Measurements from ENCODE around the gene MRPL27. TPM values are rescaled to one million over a fixed set of nuclear protein-coding genes. Genes with fewer than 3 reads are reported as not detected.

The MRPL27 gene
- polyA plus RNA-seq, 1 donor from 2014 or later = 118 TPM

DNA sequence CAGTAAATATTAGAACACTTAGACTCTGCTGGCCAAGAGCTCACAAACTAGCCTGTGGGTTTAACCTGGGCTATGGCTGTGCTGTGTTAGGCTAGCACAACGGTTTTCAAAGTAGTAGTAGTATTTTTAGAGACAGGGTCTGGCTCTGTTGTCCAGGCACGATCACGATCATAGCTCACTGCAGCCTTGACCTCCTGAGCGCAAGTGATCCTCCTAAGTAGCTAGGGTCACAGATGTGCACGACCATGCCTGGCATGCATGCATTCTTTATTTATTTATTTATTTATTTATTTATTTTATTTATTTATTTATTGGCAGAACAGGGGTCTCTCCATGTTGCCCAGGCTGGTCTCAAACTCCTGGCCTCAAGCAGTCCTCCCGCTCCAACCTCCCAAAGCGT is 10.3 kb downstream of the MRPL27 start:
- Histone ChIP-seq H3K27ac (ENCODE audit: low read length) (no peak overlapping the region), H3K36me3 (ENCODE audit: insufficient read depth, low read length) (no peaks in the 10 kb centered on the region)

DNA sequence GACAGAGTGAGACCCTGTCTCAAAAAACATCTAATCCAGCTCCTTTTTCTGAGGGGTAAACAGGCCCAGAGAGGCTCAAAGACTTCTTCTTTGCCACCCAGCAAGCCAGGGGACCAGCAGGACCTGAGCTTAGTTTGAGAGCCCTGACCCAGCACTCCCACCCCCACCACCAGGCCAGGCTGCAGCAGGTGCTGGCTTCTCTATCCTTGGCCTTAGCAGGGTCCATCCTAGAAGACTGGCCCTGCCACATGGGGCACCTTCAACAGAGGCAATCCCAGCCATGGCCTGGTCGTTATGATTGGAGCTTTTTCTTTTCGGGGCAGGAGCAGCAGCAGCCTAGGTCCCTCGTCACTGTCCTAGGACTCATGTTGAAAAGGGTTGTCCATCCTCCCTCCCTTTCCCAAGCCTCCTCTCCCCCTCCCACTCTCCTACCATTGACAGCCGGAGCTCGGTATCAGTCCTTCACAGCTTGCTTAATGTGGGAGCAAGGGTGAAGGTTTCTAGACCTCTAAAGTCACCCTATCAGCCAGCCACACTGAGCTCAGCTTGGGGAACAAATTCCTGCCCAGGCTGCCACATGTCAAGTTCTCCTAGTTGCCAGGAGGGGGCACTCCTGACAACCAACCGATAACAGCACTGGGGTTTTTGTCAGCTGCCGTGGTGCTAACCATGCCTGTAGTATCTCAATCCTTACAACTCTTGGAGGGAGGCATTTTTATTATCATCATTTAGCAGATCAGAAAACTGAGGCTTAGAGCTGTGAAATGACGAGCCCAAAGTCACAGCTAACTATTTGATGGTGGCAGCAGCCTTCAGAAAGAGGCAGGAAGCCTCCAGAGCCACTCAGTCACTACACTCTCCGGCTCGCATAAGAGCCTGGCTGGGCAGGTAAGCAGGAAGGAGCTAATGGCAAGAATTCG is 11.2 kb downstream of the MRPL27 start:
- Histone ChIP-seq H3K9me3 (ENCODE audit: low read length) (no peaks in the 10 kb centered on the region), H3K9me2 (ENCODE audit: insufficient read depth, low read length) (no peaks in the 10 kb centered on the region), H3K27ac (ENCODE audit: low read length) (no peak overlapping the region), H4K20me1 (ENCODE audit: insufficient read depth) (no peaks in the 10 kb centered on the region), H3K4me3 (ENCODE audit: low read length) (no peak overlapping the region), H3K9ac (ENCODE audit: low read length) (no peak overlapping the region), H3K27me3 (ENCODE audit: insufficient read depth, low read depth, low read length) (no peaks in the 10 kb centered on the region), H2AFZ (ENCODE audit: low read depth, low read length) (no peak overlapping the region), H3K4me2 (ENCODE audit: low read length) (no peak overlapping the region), H3K79me2 (replicated peaks; ENCODE audit: insufficient read depth, low read length) (no peaks in the 10 kb centered on the region), H3K36me3 (ENCODE audit: insufficient read depth, low read length) (no peaks in the 10 kb centered on the region), H3F3A (ENCODE audit: insufficient read depth, low read length, poor library complexity, severe bottlenecking) (no peaks in the 10 kb centered on the region)
- TF ChIP-seq, protein P1, sequence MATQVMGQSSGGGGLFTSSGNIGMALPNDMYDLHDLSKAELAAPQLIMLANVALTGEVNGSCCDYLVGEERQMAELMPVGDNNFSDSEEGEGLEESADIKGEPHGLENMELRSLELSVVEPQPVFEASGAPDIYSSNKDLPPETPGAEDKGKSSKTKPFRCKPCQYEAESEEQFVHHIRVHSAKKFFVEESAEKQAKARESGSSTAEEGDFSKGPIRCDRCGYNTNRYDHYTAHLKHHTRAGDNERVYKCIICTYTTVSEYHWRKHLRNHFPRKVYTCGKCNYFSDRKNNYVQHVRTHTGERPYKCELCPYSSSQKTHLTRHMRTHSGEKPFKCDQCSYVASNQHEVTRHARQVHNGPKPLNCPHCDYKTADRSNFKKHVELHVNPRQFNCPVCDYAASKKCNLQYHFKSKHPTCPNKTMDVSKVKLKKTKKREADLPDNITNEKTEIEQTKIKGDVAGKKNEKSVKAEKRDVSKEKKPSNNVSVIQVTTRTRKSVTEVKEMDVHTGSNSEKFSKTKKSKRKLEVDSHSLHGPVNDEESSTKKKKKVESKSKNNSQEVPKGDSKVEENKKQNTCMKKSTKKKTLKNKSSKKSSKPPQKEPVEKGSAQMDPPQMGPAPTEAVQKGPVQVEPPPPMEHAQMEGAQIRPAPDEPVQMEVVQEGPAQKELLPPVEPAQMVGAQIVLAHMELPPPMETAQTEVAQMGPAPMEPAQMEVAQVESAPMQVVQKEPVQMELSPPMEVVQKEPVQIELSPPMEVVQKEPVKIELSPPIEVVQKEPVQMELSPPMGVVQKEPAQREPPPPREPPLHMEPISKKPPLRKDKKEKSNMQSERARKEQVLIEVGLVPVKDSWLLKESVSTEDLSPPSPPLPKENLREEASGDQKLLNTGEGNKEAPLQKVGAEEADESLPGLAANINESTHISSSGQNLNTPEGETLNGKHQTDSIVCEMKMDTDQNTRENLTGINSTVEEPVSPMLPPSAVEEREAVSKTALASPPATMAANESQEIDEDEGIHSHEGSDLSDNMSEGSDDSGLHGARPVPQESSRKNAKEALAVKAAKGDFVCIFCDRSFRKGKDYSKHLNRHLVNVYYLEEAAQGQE (IDR thresholded peaks at IDR 0.05; ENCODE audit: borderline replicate concordance) = no peak
- TF ChIP-seq EP300 (conservative IDR thresholded peaks at IDR 0.05; ENCODE audit: poor library complexity, severe bottlenecking) = no peak
- TF ChIP-seq, protein P2, sequence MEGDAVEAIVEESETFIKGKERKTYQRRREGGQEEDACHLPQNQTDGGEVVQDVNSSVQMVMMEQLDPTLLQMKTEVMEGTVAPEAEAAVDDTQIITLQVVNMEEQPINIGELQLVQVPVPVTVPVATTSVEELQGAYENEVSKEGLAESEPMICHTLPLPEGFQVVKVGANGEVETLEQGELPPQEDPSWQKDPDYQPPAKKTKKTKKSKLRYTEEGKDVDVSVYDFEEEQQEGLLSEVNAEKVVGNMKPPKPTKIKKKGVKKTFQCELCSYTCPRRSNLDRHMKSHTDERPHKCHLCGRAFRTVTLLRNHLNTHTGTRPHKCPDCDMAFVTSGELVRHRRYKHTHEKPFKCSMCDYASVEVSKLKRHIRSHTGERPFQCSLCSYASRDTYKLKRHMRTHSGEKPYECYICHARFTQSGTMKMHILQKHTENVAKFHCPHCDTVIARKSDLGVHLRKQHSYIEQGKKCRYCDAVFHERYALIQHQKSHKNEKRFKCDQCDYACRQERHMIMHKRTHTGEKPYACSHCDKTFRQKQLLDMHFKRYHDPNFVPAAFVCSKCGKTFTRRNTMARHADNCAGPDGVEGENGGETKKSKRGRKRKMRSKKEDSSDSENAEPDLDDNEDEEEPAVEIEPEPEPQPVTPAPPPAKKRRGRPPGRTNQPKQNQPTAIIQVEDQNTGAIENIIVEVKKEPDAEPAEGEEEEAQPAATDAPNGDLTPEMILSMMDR (IDR thresholded peaks at IDR 0.05; ENCODE audit: poor library complexity, severe bottlenecking) = peak; percentile 59

More for the DNA sequence above, 10.3 kb downstream of the MRPL27 start:
- Histone ChIP-seq H2AFZ (ENCODE audit: low read depth, low read length) (no peak overlapping the region), H3K9ac (ENCODE audit: low read length) (no peak overlapping the region), H4K20me1 (ENCODE audit: insufficient read depth) (no peaks in the 10 kb centered on the region), H3K79me2 (replicated peaks; ENCODE audit: insufficient read depth, low read length) (no peaks in the 10 kb centered on the region), H3F3A (ENCODE audit: insufficient read depth, low read length, poor library complexity, severe bottlenecking) (no peaks in the 10 kb centered on the region), H3K9me2 (ENCODE audit: insufficient read depth, low read length) (no peaks in the 10 kb centered on the region), H3K27me3 (ENCODE audit: insufficient read depth, low read depth, low read length) (no peaks in the 10 kb centered on the region), H3K4me2 (ENCODE audit: low read length) (no peak overlapping the region), H3K9me3 (ENCODE audit: low read length) (no peaks in the 10 kb centered on the region), H3K4me3 (ENCODE audit: low read length) (no peak overlapping the region)
- TF ChIP-seq POLR2AphosphoS5 (IDR thresholded peaks at IDR 0.05) = no peak
- TF ChIP-seq, protein P1 (IDR thresholded peaks at IDR 0.05; ENCODE audit: borderline replicate concordance) = no peak
- TF ChIP-seq EP300 (conservative IDR thresholded peaks at IDR 0.05; ENCODE audit: poor library complexity, severe bottlenecking) = no peak
- TF ChIP-seq, protein P2 (IDR thresholded peaks at IDR 0.05; ENCODE audit: poor library complexity, severe bottlenecking) = no peak
- no peak for TF ChIP-seq TAF1 (IDR thresholded peaks at IDR 0.05; ENCODE audit: low read depth)
- no peak for TF ChIP-seq EZH2 (IDR thresholded peaks at IDR 0.05; ENCODE audit: borderline replicate concordance, insufficient read depth, low read length, poor library complexity, severe bottlenecking)
- no peak for TF ChIP-seq MXI1 (conservative IDR thresholded peaks at IDR 0.05; ENCODE audit: poor library complexity, severe bottlenecking)
- TF ChIP-seq SMC3 (conservative IDR thresholded peaks at IDR 0.05; ENCODE audit: poor library complexity) = no peak
- no peak for TF ChIP-seq RAD21 (conservative IDR thresholded peaks at IDR 0.05)
